C1 segment of cervical spinal cord (tissue), 14 donors: Measurements from ENCODE around the gene CYP26B1.

Experiments used
- DNase-seq, 14 donors: peaks; one replicate each; lab custom pipeline; 2025; lab: John Stamatoyannopoulos, UW

CYP26B1 gene

GRCh38 chr2:72130659-72131360, 16.9 kb downstream of the CYP26B1 start:
- DNase-seq: peak in 1 of 14 donors; percentile 40

- DNase-seq: peak in 1 of 14 donors; percentile 44
Observed at GRCh38 chr2:72129681-72130340, 17.9 kb downstream of the CYP26B1 start.

GRCh38 chr2:72128843-72129227, 18.8 kb downstream of the CYP26B1 start:
- no peak for DNase-seq

- no peak for DNase-seq
Observed at GRCh38 chr2:72128059-72128842, 19.4 kb downstream of the CYP26B1 start.

- DNase-seq: no peak
Observed at GRCh38 chr2:72127401-72128058, 20.1 kb downstream of the CYP26B1 start.

- no peak for DNase-seq
Observed at GRCh38 chr2:72126186-72127100, 21.2 kb downstream of the CYP26B1 start.

GRCh38 chr2:72124376-72124775, 23.3 kb downstream of the CYP26B1 start:
- no peak for DNase-seq

GRCh38 chr2:72121153-72121552, 26.5 kb downstream of the CYP26B1 start:
- DNase-seq: no peak

- DNase-seq: no peak
Observed at GRCh38 chr2:72118951-72119350, 28.7 kb downstream of the CYP26B1 start.

GRCh38 chr2:72118386-72118785, 29.3 kb downstream of the CYP26B1 start:
- no peak for DNase-seq

GRCh38 chr2:72117718-72118117, 29.9 kb downstream of the CYP26B1 start:
- DNase-seq: no peak

- no peak for DNase-seq
Observed at GRCh38 chr2:72117029-72117428, 30.6 kb downstream of the CYP26B1 start.

- no peak for DNase-seq
Observed at GRCh38 chr2:72116081-72116533, 31.6 kb downstream of the CYP26B1 start.

- DNase-seq: peak in 1 of 14 donors; percentile 82
Observed at GRCh38 chr2:72115110-72116080, 32.3 kb downstream of the CYP26B1 start.

GRCh38 chr2:72114693-72115051, 33.0 kb downstream of the CYP26B1 start:
- no peak for DNase-seq

GRCh38 chr2:72113847-72114692, 33.6 kb downstream of the CYP26B1 start:
- no peak for DNase-seq

- DNase-seq: no peak
Observed at GRCh38 chr2:72112981-72113846, 34.4 kb downstream of the CYP26B1 start.

GRCh38 chr2:72112401-72112800, 35.3 kb downstream of the CYP26B1 start:
- DNase-seq: no peak
